Liver (tissue), 9 donors: ENCODE data around the gene MICAL3. TPM values are rescaled to one million over a fixed set of nuclear protein-coding genes. Genes with fewer than 3 reads are reported as not detected.

Experiments
- DNase-seq: peaks from one replicate; pipeline ENCODE4 v3.0.0-alpha.2; 2017; ENCODE audit warnings: low spot score
- H3K27ac ChIP-seq, 2 donors: one replicate each; pipeline ENCODE4 v1.7.0; 2013; ENCODE audit warnings: inconsistent platforms in 2 of 2, low read length in 2 of 2, control low read depth in 1 of 2, low read depth in 1 of 2, mild to moderate bottlenecking in 1 of 2
- H3K27me3 ChIP-seq, 4 donors: one replicate each; pipeline versions ENCODE4 v1.6.1 to v1.7.0; 2013; ENCODE audit warnings: low read length in 3 of 4, inconsistent platforms in 1 of 4, mild to moderate bottlenecking in 1 of 4, moderate library complexity in 1 of 4; ENCODE audit not compliant: control insufficient read depth in 4 of 4, insufficient read depth in 4 of 4
- H3K36me3 ChIP-seq, 4 donors: one replicate each; pipeline versions ENCODE4 v1.6.1 to v1.7.0; 2013; ENCODE audit warnings: low read length in 3 of 4, mild to moderate bottlenecking in 3 of 4, low read depth in 1 of 4, moderate library complexity in 1 of 4; ENCODE audit not compliant: control insufficient read depth in 4 of 4, insufficient read depth in 3 of 4
- H3K4me1 ChIP-seq, 4 donors: one replicate each; pipeline versions ENCODE4 v1.6.1 to v1.7.0; 2013; ENCODE audit warnings: low read length in 3 of 4, mild to moderate bottlenecking in 3 of 4, moderate library complexity in 1 of 4; ENCODE audit not compliant: control insufficient read depth in 4 of 4, insufficient read depth in 4 of 4
- H3K4me3 ChIP-seq, 3 donors: one replicate each; pipeline versions ENCODE4 v1.6.1 to v1.7.0; 2013; ENCODE audit warnings: low read length in 3 of 3, control low read depth in 1 of 3, low read depth in 1 of 3, mild to moderate bottlenecking in 1 of 3
- H3K9ac ChIP-seq, 2 donors: one replicate each; pipeline ENCODE4 v1.7.0; 2013; ENCODE audit warnings: low read length in 2 of 2, mild to moderate bottlenecking in 2 of 2, moderate library complexity in 2 of 2, control low read depth in 1 of 2, low read depth in 1 of 2
- H3K9me3 ChIP-seq, 4 donors: one replicate each; pipeline versions ENCODE4 v1.6.1 to v1.7.0; 2013; ENCODE audit warnings: low read length in 3 of 4; ENCODE audit not compliant: control insufficient read depth in 4 of 4
- EGR1 ChIP-seq, 2 donors: IDR thresholded peaks; 2 replicates each; pipeline ENCODE4 v1.6.1; 2016 to 2018; ENCODE audit warnings: antibody characterized with exemption in 2 of 2, low read depth in 2 of 2
- FOXA1 ChIP-seq: IDR thresholded peaks from 2 replicates; pipeline ENCODE4 v1.6.1; 2016; ENCODE audit warnings: antibody characterized with exemption
- FOXA2 ChIP-seq: IDR thresholded peaks from 2 replicates; pipeline ENCODE4 v1.6.1; 2016; ENCODE audit warnings: antibody characterized with exemption
- GABPA ChIP-seq, 2 donors: IDR thresholded peaks in 1 of 2; conservative IDR thresholded peaks in 1 of 2; 2 replicates each; pipeline ENCODE4 v1.6.1; 2016; ENCODE audit warnings: antibody characterized with exemption in 2 of 2, mild to moderate bottlenecking in 1 of 2, moderate library complexity in 1 of 2
- HNF4A ChIP-seq, 2 donors: conservative IDR thresholded peaks; 2 replicates each; pipeline ENCODE4 v1.6.1; 2016; ENCODE audit warnings: antibody characterized with exemption in 2 of 2, mild to moderate bottlenecking in 2 of 2
- HNF4G ChIP-seq: IDR thresholded peaks from 2 replicates; pipeline ENCODE4 v1.6.1; 2016; ENCODE audit warnings: antibody characterized with exemption
- JUND ChIP-seq, 2 donors: IDR thresholded peaks; 2 replicates each; pipeline ENCODE4 v1.6.1; 2016; ENCODE audit warnings: antibody characterized with exemption in 2 of 2
- MAX ChIP-seq: IDR thresholded peaks from 2 replicates; pipeline ENCODE4 v1.6.1; 2016; ENCODE audit warnings: antibody characterized with exemption
- NR2F2 ChIP-seq: IDR thresholded peaks from 2 replicates; pipeline ENCODE4 v1.6.1; 2016; ENCODE audit warnings: antibody characterized with exemption
- RAD21 ChIP-seq, 2 donors: IDR thresholded peaks; 2 replicates each; pipeline ENCODE4 v1.6.1; 2016; ENCODE audit warnings: antibody characterized with exemption in 2 of 2, mild to moderate bottlenecking in 2 of 2
- RXRA ChIP-seq, 2 donors: IDR thresholded peaks; 2 replicates each; pipeline ENCODE4 v1.6.1; 2017 to 2018; ENCODE audit warnings: antibody characterized with exemption in 2 of 2, mild to moderate bottlenecking in 1 of 2
- SP1 ChIP-seq: IDR thresholded peaks from 2 replicates; pipeline ENCODE4 v1.6.1; 2018; ENCODE audit warnings: antibody characterized with exemption, mild to moderate bottlenecking
- TAF1 ChIP-seq: conservative IDR thresholded peaks from 2 replicates; pipeline ENCODE4 v1.6.1; 2016; ENCODE audit warnings: antibody characterized with exemption, mild to moderate bottlenecking
- YY1 ChIP-seq: IDR thresholded peaks from 2 replicates; pipeline ENCODE4 v1.6.1; 2016; ENCODE audit warnings: antibody characterized with exemption, mild to moderate bottlenecking
- WGBS: extraction: QIAGEN DNeasy Blood & Tissue Kit; methylation state at CpG from one replicate; pipeline ENCODE4 v1.1.7; 2013; 5-methylcytosine and 5-hydroxymethylcytosine counted together
- polyA plus RNA-seq, 2 donors: library from polyadenylated mRNA; stranded (reverse) in 1 of 2; unstranded in 1 of 2; fragments of 200-250 nt in 1 of 2; fragments of >200 nt in 1 of 2; fragmentation: Nextera tagmentation in 1 of 2; extraction: Ambion mirVana in 1 of 2; gene quantifications; one replicate each; pipeline versions ENCODE4 v1.2.1 to v1.2.3, GENCODE V29; 2013 to 2015
- total RNA-seq, 2 donors: library from RNA; depleted of rRNA; stranded (reverse); fragments of >200 nt; gene quantifications; one replicate each; pipeline ENCODE4 v1.2.3, GENCODE V29; 2014
- TF ChIP-seq, protein P1 (sequence below): IDR thresholded peaks from 2 replicates; pipeline ENCODE4 v1.6.1; 2016; ENCODE audit warnings: antibody characterized with exemption, mild to moderate bottlenecking
- TF ChIP-seq, protein P2 (sequence below): fragments of 150-350 bp; IDR thresholded peaks from 2 replicates; pipeline ENCODE4 v1.5.1; 2017; ENCODE audit warnings: improper control_type of control experiment, low read depth, low read length; ENCODE audit not compliant: missing input control
- TF ChIP-seq, protein P3 (sequence below): IDR thresholded peaks from 2 replicates; pipeline ENCODE4 v1.6.1; 2016; ENCODE audit warnings: antibody characterized with exemption
- TF ChIP-seq, protein P4 (sequence below): IDR thresholded peaks from 2 replicates; pipeline ENCODE4 v1.6.1; 2016; ENCODE audit warnings: antibody characterized with exemption
- donor health status: healthy.
- donor health status: healthy.
- donor health status: healthy.
- donor health status: healthy.
- donor health status: healthy.

The MICAL3 gene
- total and polyA plus RNA-seq, 4 donors = 6.4 to 38.4 (median 23.4) TPM

DNA sequence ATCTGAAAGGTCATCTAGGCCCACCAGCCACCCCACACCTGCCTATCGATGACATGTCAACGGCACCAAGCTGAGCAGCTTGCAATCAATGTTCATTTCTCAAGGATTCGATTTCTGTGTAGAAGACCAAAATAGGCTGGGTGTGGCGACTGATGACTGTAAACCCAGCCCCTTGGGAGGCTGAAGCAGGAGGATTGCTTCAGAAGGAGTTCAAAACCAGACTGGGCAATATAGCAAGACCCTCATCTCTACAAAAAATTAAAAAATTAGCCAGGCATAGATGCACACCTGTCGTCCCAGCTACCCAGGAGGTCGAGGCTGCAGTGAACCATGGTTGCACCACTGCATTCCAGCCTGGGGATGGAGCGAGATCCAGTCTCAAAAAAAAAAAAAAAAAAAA lies 108.7 kb downstream of the MICAL3 start (continued):
- TF ChIP-seq TAF1 (no peak), RXRA (IDR thresholded peaks at IDR 0.05) (no peak), GABPA (IDR thresholded peaks at IDR 0.05 in 1 of 2, conservative IDR thresholded peaks at IDR 0.05 in 1 of 2) (no peak), NR2F2 (no peak)
- TF ChIP-seq, protein P1, sequence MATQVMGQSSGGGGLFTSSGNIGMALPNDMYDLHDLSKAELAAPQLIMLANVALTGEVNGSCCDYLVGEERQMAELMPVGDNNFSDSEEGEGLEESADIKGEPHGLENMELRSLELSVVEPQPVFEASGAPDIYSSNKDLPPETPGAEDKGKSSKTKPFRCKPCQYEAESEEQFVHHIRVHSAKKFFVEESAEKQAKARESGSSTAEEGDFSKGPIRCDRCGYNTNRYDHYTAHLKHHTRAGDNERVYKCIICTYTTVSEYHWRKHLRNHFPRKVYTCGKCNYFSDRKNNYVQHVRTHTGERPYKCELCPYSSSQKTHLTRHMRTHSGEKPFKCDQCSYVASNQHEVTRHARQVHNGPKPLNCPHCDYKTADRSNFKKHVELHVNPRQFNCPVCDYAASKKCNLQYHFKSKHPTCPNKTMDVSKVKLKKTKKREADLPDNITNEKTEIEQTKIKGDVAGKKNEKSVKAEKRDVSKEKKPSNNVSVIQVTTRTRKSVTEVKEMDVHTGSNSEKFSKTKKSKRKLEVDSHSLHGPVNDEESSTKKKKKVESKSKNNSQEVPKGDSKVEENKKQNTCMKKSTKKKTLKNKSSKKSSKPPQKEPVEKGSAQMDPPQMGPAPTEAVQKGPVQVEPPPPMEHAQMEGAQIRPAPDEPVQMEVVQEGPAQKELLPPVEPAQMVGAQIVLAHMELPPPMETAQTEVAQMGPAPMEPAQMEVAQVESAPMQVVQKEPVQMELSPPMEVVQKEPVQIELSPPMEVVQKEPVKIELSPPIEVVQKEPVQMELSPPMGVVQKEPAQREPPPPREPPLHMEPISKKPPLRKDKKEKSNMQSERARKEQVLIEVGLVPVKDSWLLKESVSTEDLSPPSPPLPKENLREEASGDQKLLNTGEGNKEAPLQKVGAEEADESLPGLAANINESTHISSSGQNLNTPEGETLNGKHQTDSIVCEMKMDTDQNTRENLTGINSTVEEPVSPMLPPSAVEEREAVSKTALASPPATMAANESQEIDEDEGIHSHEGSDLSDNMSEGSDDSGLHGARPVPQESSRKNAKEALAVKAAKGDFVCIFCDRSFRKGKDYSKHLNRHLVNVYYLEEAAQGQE = no peak

- WGBS = 92% methylated on average over 10 of the region's 10 CpGs
- no peak for TF ChIP-seq SP1
- TF ChIP-seq, protein P2, sequence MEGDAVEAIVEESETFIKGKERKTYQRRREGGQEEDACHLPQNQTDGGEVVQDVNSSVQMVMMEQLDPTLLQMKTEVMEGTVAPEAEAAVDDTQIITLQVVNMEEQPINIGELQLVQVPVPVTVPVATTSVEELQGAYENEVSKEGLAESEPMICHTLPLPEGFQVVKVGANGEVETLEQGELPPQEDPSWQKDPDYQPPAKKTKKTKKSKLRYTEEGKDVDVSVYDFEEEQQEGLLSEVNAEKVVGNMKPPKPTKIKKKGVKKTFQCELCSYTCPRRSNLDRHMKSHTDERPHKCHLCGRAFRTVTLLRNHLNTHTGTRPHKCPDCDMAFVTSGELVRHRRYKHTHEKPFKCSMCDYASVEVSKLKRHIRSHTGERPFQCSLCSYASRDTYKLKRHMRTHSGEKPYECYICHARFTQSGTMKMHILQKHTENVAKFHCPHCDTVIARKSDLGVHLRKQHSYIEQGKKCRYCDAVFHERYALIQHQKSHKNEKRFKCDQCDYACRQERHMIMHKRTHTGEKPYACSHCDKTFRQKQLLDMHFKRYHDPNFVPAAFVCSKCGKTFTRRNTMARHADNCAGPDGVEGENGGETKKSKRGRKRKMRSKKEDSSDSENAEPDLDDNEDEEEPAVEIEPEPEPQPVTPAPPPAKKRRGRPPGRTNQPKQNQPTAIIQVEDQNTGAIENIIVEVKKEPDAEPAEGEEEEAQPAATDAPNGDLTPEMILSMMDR = no peak
- TF ChIP-seq, protein P3, sequence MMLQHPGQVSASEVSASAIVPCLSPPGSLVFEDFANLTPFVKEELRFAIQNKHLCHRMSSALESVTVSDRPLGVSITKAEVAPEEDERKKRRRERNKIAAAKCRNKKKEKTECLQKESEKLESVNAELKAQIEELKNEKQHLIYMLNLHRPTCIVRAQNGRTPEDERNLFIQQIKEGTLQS = no peak
- no peak for TF ChIP-seq HNF4A (conservative IDR thresholded peaks at IDR 0.05)
- no peak for TF ChIP-seq RXRA (IDR thresholded peaks at IDR 0.05)
- no peak for TF ChIP-seq FOXA1
- no peak for TF ChIP-seq MAX
- TF ChIP-seq, protein P4, sequence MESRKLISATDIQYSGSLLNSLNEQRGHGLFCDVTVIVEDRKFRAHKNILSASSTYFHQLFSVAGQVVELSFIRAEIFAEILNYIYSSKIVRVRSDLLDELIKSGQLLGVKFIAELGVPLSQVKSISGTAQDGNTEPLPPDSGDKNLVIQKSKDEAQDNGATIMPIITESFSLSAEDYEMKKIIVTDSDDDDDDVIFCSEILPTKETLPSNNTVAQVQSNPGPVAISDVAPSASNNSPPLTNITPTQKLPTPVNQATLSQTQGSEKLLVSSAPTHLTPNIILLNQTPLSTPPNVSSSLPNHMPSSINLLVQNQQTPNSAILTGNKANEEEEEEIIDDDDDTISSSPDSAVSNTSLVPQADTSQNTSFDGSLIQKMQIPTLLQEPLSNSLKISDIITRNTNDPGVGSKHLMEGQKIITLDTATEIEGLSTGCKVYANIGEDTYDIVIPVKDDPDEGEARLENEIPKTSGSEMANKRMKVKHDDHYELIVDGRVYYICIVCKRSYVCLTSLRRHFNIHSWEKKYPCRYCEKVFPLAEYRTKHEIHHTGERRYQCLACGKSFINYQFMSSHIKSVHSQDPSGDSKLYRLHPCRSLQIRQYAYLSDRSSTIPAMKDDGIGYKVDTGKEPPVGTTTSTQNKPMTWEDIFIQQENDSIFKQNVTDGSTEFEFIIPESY = no peak
- no peak for TF ChIP-seq JUND (IDR thresholded peaks at IDR 0.05)
- no peak for TF ChIP-seq GABPA (IDR thresholded peaks at IDR 0.05 in 1 of 2, conservative IDR thresholded peaks at IDR 0.05 in 1 of 2)
- TF ChIP-seq NR2F2 = no peak
- no peak for TF ChIP-seq YY1
- no peak for TF ChIP-seq HNF4G
- TF ChIP-seq, protein P1 = no peak
- TF ChIP-seq TAF1 = no peak
- no peak for TF ChIP-seq FOXA2
- TF ChIP-seq EGR1 (IDR thresholded peaks at IDR 0.05; ENCODE audit: low read depth in 2 of 2) = no peak
- TF ChIP-seq RAD21 (IDR thresholded peaks at IDR 0.05) = no peak
- peaks cover 0 to 7% (median 4%) of the 10 kb centered on the region in 4 donors for H3K4me1 ChIP-seq
Observed at GRCh38 chr22:17915188-17915587, 109.2 kb downstream of the MICAL3 start.

More at GRCh38 chr22:17915188-17915587, 109.2 kb downstream of the MICAL3 start:
- Histone ChIP-seq H3K4me3 (no peak overlapping the region), H3K36me3 (no peaks in the 10 kb centered on the region), H3K27ac (no peak overlapping the region), H3K9ac (no peak overlapping the region), H3K27me3 (no peaks in the 10 kb centered on the region), H3K9me3 (no peaks in the 10 kb centered on the region)
- no peak for DNase-seq
